Lower lobe of right lung (tissue), 2 donors: ENCODE measurements around the gene KXD1. TPM values are rescaled to one million over a fixed set of nuclear protein-coding genes. Genes with fewer than 3 reads are reported as not detected.

Source experiments
- ATAC-seq, 2 donors: fragments of 200-7000 bp; cut with Tn5 transposase; one replicate each; pipeline ENCODE4 v1.9.1; 2020 to 2022; ENCODE audit warnings: mild to moderate bottlenecking in 2 of 2, moderate library complexity in 2 of 2
- DNase-seq: peaks from one replicate; pipeline ENCODE4 v3.0.0-alpha.2; 2020
- H3K27ac ChIP-seq: fragments of 200-600 bp; one replicate; pipeline ENCODE4 v1.8.0; 2022
- H3K27me3 ChIP-seq: fragments of 200-600 bp; one replicate; pipeline ENCODE4 v1.8.0; 2022; ENCODE audit warnings: low read depth
- H3K36me3 ChIP-seq: fragments of 200-600 bp; one replicate; pipeline ENCODE4 v1.8.0; 2022; ENCODE audit warnings: mild to moderate bottlenecking
- H3K4me1 ChIP-seq: fragments of 200-600 bp; one replicate; pipeline ENCODE4 v1.8.0; 2022
- H3K4me3 ChIP-seq: fragments of 200-600 bp; one replicate; pipeline ENCODE4 v1.8.0; 2022; ENCODE audit warnings: mild to moderate bottlenecking
- H3K9me3 ChIP-seq: fragments of 200-600 bp; one replicate; pipeline ENCODE4 v1.8.0; 2022
- intact Hi-C: fragments of 100-400 bp; cut with DNase I; formaldehyde crosslinking; loops from one replicate; pipeline ENCODE4 v1.11.0; 2022
- total RNA-seq: library from RNA; stranded (reverse); fragmentation: NEBNext Ultra II Directional; extraction: Animal tissue kit (Norgen Biotek cat#: 25700); gene quantifications from one replicate; pipeline ENCODE4 v1.2.1, GENCODE V29; 2021
- TF ChIP-seq, protein P1 (sequence below): fragments of 200-600 bp; IDR thresholded peaks from one replicate; pipeline ENCODE4 v1.8.0; 2022; ENCODE audit warnings: antibody characterized with exemption, mild to moderate bottlenecking
- donor health status: DM: no; HTN: yes; CAD: no; lungs with severe emphysema.

KXD1 gene
- total RNA-seq, 1 donor from 2014 or later, result 71.9 TPM

DNA sequence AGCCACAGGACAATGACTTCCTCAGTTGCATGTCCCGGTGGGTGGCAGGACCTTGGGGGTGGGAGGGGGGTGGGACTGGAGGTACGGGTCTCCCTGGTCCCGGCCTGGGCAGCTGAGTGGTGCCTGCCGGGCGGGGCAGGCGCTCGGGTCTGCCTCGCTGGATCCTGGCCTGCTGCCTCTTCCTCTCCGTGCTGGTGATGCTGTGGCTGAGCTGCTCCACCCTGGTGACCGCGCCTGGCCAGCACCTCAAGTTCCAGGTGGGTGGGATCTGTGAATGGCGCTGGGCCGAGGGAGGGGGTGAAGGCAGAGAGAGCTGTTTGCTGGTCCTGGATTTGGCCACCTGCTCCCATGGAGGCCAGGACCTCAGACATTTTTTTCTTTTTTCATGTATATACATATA is 60.6 kb downstream of the KXD1 start:
- no peak for ATAC-seq
- H3K27ac ChIP-seq, result no peak overlapping the region
- H3K4me3 ChIP-seq, result no peak overlapping the region
- TF ChIP-seq, protein P1, sequence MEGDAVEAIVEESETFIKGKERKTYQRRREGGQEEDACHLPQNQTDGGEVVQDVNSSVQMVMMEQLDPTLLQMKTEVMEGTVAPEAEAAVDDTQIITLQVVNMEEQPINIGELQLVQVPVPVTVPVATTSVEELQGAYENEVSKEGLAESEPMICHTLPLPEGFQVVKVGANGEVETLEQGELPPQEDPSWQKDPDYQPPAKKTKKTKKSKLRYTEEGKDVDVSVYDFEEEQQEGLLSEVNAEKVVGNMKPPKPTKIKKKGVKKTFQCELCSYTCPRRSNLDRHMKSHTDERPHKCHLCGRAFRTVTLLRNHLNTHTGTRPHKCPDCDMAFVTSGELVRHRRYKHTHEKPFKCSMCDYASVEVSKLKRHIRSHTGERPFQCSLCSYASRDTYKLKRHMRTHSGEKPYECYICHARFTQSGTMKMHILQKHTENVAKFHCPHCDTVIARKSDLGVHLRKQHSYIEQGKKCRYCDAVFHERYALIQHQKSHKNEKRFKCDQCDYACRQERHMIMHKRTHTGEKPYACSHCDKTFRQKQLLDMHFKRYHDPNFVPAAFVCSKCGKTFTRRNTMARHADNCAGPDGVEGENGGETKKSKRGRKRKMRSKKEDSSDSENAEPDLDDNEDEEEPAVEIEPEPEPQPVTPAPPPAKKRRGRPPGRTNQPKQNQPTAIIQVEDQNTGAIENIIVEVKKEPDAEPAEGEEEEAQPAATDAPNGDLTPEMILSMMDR, result no peak
- peaks cover 34% of the 10 kb centered on the region for H3K27me3 ChIP-seq
- no peaks in the 10 kb centered on the region for H3K36me3 ChIP-seq
- no peaks in the 10 kb centered on the region for H3K4me1 ChIP-seq
- H3K9me3 ChIP-seq, result no peaks in the 10 kb centered on the region
- no peak for DNase-seq
- intact Hi-C loops, result no loop called here

Other genes starting within 250 kb of the KXD1 start
- gene LSM4, start 234.8 kb upstream of the KXD1 start, total RNA-seq, result 72.3 TPM
- gene PGPEP1, start 217.3 kb upstream of the KXD1 start, total RNA-seq, result 40.9 TPM
- gene GDF15, start 171.7 kb upstream of the KXD1 start, total RNA-seq, result 21.2 TPM
- gene LRRC25, start 160.2 kb upstream of the KXD1 start, total RNA-seq, result 35.4 TPM
- gene SSBP4, start 138.5 kb upstream of the KXD1 start, total RNA-seq, result 65.6 TPM
- gene ISYNA1, start 119.7 kb upstream of the KXD1 start, total RNA-seq, result 30.6 TPM
- 19.7 TPM for gene ELL, start 35.8 kb upstream of the KXD1 start, total RNA-seq
- 195 TPM for gene FKBP8, start 14.3 kb upstream of the KXD1 start, total RNA-seq
- 884 TPM for gene UBA52, start 14.0 kb downstream of the KXD1 start, total RNA-seq
- gene REX1BD, start 30.9 kb downstream of the KXD1 start, total RNA-seq, result 60.4 TPM
- gene CRLF1, start 48.9 kb downstream of the KXD1 start, total RNA-seq, result 19.9 TPM
- 1.1 TPM for gene TMEM59L, start 55.0 kb downstream of the KXD1 start, total RNA-seq
- 14.5 TPM for gene KLHL26, start 79.2 kb downstream of the KXD1 start, total RNA-seq
- gene CRTC1, start 125.8 kb downstream of the KXD1 start, total RNA-seq, result 16.2 TPM
- gene COMP, start 233.4 kb downstream of the KXD1 start, total RNA-seq, result 2.3 TPM